SKM-1 (cell line): Measurements from ENCODE around the gene ASIC5.
"Not testable (repeated sequence)": the region's sequence is repeated elsewhere in the genome, so short reads cannot be mapped to it uniquely, and the experiment has no call there.

Experiments
- DNase-seq: peaks from one replicate; lab custom pipeline; 2025; ENCODE audit not compliant: unreplicated experiment; lab: John Stamatoyannopoulos, UW

ASIC5 gene

DNA sequence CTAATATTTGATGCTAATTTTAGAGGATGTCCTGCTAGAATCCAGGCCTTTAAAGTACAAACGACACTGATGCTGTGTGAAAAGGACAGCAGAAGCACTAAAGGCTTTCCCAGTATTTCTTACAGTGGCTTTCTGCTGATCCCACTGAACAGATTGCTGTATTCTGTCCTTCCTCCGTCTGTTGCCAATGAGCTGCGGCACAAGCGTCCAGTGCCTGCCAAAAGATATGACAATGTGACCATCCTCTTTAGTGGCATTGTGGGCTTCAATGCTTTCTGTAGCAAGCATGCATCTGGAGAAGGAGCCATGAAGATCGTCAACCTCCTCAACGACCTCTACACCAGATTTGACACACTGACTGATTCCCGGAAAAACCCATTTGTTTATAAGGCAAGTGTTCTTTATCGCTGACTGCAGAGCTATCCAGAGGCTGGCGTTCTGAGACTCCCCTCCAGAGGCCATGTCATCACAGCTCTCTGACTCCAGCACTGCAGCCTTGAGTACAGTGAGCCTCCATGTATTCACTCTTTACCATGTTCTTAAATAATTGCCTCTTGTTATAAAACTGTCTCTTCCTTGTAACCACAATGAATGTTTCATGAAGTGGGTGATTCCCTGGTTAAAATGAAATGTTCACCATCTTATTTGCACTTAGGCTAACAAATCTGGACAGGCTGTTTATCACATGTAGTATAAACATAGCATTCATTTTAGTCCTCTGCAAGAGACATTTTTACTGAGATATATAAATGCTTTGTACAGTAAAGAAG lies 63.7 kb downstream of the ASIC5 start:
- DNase-seq, result no peak

DNA sequence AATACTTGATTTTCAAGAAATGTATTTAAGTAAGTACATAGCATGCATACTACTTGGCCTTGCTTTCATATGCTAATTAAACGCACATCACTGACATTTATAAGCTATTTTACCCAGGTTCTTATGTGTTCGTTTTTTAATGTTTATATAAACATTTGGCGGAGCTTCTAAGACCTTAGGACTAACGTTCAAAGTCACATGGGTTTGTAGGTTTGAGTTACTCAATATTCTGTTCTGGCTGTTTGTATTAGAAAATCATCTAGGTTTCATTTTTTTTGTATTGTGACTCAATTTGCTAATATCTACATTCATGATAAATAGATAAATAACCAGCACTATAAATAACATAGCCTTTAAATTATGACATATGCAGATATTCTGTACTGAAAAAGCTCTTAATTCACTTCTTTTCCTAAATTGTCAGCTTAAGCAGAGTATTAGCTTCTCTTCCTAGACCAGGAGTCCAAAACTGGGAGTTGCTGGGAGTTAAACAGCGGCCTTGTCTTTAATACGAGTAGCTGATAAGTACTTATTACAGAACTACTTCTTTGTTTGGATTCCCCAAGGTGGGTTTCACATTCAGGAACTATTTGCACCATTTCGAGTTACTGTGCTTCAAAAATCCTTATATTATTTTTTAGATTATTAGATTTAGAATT lies 65.3 kb downstream of the ASIC5 start:
- DNase-seq, result no peak

DNA sequence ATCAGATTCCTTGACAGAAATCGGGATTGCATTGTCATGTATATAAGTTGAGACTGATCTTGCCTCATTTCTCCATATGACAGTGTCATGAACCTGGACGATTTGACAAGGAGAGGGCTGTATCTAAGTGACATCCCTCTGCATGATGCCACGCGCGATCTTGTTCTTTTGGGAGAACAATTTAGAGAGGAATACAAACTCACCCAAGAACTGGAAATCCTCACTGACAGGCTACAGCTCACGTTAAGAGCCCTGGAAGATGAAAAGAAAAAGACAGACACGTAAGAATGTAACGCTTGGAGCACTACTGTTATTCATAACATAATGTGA lies 66.3 kb downstream of the ASIC5 start:
- DNase-seq, result no peak

GRCh38 chr4:155799116-155799793 lies 66.8 kb downstream of the ASIC5 start:
- no peak for DNase-seq

- DNase-seq, result not testable (repeated sequence)
Measured at GRCh38 chr4:155797581-155797980, 68.5 kb downstream of the ASIC5 start.

- no peak for DNase-seq
Measured at GRCh38 chr4:155795991-155796390, 70.1 kb downstream of the ASIC5 start.

GRCh38 chr4:155794589-155795236 lies 71.4 kb downstream of the ASIC5 start:
- DNase-seq, result no peak

DNA sequence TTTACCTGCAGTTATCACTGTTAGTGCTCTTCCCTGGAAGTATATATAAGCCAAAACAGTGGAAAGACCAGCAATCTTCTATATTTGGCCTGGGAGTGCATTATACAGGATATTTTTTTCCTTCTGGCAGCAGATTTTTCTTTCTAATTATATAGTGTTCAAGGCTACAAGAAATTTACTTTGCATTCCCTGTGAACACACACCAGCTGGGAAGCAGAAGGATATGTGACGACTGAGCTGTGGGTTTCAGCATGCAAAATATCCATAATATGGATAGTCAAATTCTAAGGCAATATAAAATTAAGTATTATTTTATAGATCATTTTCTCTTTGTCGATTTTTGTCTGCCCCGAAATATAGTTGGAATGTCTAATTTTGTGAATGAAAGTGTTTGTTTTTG lies 76.1 kb downstream of the ASIC5 start:
- no peak for DNase-seq

DNA sequence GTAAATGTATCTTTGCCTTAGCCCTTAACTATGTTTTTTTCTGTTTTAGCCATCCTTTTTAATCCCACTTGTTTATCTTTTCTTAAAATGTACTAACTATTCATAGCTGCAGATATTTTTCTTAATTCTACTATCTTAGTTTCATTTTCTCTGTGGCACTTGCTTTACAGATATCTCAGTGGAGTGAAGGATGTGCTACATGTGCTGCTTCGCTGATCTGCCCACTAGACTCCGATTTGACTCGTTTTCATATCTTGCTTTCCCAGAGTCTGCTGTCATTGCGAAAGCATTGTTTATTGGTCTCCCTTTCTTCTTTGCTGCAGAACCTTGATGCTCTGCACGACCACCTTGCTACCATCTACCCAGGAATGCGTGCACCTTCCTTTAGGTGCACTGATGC lies 76.7 kb downstream of the ASIC5 start:
- DNase-seq, result no peak

DNA sequence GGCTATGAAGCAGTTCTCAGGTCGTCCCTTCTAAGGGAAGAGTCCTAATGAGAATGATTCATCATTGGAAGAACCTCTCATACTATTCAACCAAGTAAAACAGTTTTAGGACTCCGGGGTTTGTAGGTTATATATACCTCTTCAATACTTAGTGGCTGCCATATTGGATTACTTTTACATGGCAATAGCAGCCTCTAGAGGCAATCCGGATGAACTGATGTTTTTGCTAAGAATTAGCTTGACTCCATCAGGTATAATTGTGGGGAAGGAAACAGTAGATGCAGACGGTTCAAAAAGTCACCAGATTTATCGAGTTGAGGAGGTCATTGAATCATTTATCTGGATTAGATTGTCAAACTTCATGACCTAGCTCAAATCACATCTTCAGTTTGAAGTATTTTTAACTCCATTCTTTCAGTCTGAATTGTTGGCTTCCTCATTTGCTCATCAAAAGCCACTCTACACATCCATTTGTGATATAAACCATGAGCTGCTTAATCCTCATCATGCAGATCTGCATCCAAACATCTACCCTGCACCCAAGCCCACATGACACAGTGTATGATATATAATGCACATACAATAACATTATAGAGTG lies 78.9 kb downstream of the ASIC5 start:
- DNase-seq, result peak; percentile 50

GRCh38 chr4:155785828-155786227 lies 80.2 kb downstream of the ASIC5 start:
- no peak for DNase-seq

DNA sequence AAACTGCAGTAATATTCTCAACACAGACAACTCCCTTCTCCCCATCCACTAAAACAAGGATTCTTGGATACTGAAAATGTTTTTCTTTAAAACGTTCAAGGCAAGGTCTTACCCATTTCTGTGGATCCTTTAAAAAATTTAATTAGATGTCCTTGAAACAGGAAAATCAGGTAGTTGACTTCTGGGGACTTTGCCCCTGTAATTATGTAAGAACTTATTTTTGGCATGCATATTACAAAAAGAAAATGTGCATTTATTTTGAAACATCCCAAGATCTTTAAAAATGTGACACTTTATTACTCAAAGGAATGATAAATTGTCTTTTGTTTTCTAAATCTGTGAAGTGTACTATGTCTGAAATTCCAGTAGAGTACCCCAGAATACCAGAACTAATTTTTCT lies 81.4 kb downstream of the ASIC5 start:
- no peak for DNase-seq

DNA sequence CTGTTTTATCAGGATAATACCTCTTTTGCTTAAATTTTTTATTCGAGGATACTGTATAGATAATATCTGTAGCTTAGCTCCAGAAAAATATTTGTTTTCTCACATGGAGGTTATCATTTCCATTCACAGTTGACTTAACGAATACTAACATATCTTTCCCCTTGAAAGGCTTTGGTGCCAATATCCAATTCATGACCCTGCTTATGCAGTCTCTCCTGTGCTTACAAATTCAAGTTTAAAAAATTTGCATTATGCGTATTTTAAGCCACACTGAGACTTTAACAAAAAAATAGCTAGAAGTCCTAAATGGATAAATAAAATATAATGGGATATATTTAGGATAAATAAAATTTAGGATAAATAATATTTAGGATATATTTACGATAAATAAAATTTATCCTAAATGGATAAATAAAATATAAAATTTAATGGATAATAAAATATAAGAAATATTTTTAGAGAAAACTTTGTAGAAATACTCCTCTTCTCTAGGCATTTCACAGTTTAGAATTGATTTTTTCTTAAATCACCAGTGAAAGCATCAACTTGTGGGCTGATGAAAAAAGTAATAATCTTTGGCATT lies 84.7 kb downstream of the ASIC5 start:
- DNase-seq, result no peak

- no peak for DNase-seq
Measured at GRCh38 chr4:155780775-155781174, 85.3 kb downstream of the ASIC5 start.
